Measurements from ENCODE around the gene PLEKHN1. TPM values are rescaled to one million over a fixed set of nuclear protein-coding genes. Genes with fewer than 3 reads are reported as not detected.

The PLEKHN1 gene, protein sequence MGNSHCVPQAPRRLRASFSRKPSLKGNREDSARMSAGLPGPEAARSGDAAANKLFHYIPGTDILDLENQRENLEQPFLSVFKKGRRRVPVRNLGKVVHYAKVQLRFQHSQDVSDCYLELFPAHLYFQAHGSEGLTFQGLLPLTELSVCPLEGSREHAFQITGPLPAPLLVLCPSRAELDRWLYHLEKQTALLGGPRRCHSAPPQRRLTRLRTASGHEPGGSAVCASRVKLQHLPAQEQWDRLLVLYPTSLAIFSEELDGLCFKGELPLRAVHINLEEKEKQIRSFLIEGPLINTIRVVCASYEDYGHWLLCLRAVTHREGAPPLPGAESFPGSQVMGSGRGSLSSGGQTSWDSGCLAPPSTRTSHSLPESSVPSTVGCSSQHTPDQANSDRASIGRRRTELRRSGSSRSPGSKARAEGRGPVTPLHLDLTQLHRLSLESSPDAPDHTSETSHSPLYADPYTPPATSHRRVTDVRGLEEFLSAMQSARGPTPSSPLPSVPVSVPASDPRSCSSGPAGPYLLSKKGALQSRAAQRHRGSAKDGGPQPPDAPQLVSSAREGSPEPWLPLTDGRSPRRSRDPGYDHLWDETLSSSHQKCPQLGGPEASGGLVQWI
- polyA plus RNA-seq (ENCODE audit: insufficient read length in 12 of 12), result 1 to 10 TPM in 3 of 12 donors, not detected in 9; 1.2 to 6.2 (median 1.4) TPM
- long read RNA-seq, donor 1, result 0 reads
- long read RNA-seq, donor 2, result 0 reads
- long read RNA-seq, donor 3, result 0 reads
- long read RNA-seq, donor 4, result 0 reads
- long read RNA-seq, donor 5, result 0 reads
- long read RNA-seq, donor 6, result 0 reads
- long read RNA-seq, donor 7, result 0 reads
- long read RNA-seq, donor 8, result 0 reads
- long read RNA-seq, donor 9, result 0 reads
- long read RNA-seq, donor 10, result 0 reads
- long read RNA-seq, donor 11, result 0 reads

DNA sequence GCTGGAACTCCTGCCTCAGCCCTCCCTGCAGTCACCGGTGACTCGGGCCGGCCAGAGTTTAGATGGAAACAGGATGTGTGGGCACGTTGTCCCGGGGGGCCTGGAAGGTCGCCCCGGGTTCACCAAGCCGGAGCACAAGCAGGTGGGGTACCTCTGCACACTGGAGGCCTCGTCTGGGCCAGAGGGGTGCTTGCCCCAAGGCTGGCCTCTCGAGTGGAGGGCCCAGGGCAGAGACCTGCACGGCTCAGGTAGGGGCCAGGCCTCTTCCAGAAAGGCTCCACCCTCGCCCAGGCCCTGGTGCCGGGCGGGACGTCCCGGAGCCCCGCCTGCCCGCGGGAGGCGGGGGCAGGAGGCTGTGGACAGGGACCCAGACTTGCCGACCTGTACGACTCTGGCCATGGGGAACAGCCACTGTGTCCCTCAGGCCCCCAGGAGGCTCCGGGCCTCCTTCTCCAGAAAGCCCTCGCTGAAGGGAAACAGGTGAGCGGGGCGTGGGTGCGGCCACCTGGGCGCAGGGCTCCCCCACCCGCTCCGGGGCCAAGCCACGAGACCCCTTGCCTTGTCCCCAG, at the start of gene PLEKHN1:
Gene PLEKHN1, plus strand, starts transcription at position 348 of the 569 bp plus-strand sequence. Its CDS starts 50 bp downstream, at position 398.
- DNase-seq, result no peak

DNA sequence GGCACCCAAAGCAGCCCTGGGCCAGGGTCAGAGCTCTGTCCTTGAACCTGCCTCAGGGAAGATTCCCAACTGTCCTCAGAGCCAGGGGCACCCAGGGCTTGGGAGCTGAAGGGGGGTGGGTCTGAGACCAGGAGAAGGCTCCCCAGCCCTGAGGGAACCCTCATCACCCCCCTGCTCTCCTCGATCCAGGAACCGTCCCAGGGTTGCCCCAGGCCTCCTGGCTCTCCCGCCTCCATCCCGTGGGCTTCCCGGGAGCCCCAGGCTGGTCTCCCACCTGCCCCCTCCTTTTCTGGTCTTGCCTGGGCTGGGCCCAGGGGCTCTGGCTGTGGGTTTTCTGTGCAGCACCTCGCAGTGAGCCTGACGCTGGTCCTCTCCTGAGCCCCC, 49.2 kb upstream of the PLEKHN1 start:
- DNase-seq, result no peak

DNA sequence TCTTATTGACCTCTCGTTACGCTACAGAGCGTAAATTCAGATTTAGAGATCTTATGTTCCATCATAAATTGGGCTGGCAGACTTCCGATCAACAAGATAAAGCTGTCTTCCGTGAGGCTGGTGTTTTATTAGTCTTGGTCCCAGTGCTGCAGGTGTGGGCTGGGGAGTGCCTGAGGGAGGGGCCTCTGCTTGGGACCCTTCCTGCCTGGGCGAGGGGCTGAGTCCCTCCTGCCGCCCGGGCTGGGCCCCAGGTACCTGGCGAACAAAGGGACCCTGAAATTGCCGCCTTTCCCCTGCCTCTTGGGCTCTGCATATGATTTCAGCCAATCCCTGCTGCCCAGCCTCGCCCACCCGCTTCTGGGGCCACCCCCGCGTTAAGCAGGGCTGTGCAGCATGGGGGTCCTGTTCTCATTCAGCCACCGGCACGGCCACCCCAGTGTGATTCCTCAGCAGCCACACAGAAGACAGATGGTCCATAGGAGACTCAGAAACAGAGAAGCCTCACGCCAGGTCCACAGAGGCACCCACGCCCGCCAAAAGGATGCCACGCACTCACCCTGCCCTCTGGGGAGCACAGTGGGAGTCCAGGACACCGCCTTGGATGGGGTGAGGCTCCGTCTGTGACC, 48.7 kb upstream of the PLEKHN1 start:
- no peak for DNase-seq

DNA sequence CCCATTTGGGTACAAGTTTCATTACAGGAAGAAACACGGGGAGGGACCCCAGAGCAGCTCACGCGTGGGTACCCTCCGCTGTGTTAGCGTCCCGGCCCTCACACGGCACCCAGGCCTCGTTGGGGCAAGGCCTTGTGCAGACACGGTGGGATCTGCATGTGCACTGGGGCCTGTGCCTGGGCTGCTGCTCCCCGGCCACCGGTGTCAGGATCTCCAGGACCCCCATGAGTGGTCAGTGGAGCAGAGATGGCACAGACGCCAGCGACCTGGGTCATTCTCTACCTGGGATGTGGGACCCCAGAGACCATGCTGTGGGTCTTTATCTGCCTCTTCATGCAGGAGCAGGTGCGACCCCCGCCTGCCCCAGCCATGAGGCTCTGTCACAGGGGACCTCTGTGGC, 47.9 kb upstream of the PLEKHN1 start:
- DNase-seq, result no peak

DNA sequence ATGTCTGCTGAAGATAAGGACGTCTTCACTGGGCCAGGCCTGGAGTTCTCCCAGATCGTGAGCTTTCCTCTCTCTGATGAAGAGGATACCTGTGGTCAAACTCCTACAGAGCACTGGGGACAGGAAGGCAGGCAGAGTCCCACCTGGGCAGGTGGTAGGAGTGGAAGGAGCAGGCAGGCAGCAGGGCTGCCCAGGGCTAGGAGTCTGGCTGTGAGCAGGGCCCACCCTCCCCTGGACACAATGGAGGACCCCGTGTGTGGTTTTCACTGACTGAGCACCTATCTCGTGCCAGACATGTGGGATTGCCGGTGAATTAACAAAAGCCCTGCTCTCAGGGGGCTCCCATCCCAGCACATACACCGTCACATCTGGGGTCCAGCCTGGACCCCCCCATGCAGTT, 47.4 kb upstream of the PLEKHN1 start:
- no peak for DNase-seq

DNA sequence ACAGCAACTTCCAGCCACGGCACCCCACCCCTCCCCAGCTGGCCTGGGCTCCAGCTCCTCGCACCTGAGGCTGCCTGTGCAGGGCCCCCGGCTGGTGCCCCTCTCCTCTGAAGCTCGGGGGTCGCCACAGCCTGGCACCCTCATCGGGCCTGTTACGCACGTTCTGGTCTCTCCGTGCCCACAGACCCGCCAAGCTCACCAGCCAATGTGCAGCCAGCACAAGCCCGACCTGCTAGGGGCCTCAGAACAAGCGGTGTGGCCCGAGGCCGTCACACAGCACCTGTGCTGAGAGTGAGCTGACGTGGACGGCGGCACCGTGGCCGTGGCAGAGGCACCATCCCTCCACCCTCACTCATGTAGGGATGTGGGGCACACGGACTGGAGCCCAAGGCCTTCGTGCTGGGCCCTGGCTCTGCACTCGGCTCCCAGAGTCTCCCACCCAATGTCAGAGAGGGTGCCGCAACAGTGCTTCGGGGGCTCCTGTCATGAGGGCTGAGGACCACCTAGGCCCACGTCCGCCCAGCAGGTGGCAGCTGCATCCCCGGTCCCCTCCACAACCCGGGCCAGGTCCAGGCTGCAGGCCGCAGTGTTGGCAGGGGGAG, 46.9 kb upstream of the PLEKHN1 start:
- no peak for DNase-seq

DNA sequence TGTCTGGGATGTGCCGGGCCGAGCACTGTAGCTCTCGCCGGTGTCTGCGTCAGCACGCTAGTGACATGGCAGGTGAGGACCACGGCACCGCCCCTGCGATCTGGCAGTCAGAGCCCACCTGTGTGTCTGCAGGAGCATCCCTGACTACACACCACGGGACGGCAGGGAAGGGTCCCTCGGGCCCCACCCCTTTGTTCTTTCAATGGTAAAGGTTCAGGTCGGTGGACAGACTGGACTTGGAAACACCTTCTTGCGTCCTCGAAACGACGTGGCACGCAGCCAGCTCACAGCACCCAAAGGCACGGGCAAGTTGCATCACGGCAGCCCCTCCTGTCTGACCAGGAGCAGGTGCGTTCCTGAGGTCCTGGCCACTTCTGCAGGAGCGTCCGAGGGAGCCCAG, 46.3 kb upstream of the PLEKHN1 start:
- DNase-seq, result no peak

DNA sequence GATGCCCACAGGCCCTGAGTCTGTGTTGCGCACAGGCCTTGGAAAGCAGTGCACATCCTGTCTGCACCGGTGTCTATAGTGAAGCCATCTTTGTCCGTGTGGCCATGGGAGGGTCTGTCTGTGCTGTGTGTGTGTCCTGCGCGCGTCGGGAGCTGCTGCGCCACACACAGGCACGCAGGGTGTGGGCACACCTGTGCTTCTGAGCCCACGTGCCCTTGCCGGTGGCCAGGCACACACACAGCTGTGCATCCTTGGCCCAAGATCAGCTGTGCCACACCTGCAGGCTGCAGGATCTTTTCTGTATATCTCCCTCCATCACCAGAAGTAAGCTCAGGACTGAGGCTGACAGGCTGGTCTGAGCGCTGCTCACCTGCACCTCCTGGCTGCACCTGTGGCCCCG, 45.8 kb upstream of the PLEKHN1 start:
- no peak for DNase-seq

DNA sequence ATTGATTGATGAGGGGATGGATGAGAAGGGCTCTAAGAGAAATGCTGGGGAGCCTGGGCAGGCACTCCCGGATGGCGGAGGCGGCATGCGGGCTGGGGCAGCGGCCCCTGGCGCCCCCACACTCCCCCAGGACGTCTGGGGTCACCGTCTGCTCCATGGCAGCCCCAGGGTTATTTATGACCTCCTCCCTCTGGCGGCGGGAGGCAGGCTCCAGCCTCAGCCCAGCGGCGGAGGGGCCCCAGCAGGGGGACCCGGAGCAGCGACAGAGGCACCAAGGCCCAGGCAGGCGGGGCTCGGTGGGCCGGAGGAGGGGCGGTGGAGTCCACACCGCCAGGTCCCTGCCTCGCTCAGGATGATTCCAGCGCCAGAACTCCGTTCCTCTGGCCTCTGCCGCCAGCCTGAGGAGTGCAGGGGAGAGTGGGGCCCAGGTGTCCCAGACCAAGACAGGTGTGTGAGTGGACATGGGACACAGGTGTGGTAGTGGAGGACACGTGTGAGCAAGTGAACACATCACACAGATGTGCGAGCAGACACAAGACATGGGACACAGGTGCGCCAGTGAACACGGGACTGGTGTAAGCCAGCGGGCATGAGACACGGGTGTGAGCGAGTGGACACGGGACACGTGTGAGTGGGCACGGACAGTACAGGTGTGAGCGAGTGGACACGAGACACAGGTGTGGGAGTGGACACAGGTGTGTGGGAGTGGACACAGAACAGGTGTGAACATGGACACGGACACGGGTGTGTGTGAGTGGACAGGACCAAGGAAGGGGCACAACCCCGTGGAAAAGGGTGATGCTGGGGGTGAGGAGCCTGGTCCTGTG, 45.1 kb upstream of the PLEKHN1 start:
- peak; percentile 78 for DNase-seq

DNA sequence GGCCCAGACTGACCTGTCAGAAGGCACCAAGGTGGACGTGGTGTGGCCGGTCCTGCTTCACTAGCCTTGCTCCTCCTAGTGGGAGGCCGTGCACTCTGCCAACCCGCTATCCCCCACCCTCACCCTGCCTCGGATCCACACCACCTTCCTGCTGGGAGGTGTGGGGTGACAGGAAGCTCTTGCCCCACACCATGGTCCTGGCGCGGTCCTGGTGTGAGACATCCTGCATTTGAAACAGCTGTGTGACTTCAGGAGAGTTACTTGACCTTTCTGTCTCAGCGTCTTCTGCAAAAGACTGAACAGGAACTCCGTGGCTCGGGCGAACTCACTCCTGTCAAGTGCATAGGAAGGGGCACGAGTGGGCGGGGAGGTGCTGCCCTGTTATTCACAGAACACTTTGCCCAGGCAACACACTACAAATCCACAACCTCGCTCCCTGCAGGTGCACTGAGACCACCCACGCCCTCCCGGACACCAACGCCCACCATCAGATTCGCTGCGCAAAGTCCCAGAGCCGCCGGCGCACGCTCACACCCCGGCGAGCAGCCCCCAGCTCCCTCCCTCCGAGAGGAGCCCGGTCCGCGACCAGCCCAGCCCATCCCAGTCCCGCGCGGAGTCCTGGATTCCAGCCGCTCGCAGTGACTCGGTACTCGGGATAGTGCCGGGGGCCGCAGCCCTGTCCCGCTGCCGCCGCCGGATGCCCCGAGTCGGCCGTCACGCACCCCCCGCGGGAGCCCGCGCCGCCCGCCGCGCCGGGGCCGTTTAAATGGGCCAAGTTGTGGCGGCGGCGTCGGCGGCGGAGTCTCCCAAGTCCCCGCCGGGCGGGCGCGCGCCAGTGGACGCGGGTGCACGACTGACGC, 42.9 kb upstream of the PLEKHN1 start, which contains the start of gene SAMD11:
Gene SAMD11, plus strand, starts transcription at position 793 of the 860 bp plus-strand sequence. CDS start 509 bp downstream, outside the sequence.
- DNase-seq, result peak; percentile 72

DNA sequence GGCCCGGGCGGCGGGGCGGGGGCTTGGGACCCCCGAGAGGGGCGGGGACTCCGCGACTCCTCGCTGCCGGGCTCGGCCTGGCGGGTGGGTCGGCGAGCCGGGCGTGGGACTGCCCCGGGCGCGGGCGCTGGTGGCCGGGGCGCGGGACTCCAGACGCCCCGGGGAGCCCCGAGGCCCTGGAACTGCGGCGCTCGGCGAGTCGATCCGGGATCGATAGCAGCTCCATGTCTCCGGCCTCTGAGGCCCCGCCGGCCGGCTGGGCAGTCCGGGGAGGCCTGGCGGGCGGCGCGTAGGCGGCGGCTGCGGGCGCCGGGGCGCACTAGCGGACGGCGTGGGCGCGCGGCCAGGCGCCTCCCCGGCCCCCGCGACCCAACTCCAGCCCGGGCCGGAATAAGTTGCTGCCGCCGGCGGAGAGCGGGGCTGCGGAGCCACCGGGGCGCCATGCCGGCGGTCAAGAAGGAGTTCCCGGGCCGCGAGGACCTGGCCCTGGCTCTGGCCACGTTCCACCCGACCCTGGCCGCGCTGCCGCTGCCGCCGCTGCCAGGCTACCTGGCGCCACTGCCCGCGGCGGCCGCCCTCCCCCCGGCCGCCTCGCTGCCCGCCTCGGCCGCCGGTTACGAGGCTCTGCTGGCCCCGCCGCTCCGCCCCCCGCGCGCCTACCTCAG, 42.2 kb upstream of the PLEKHN1 start:
- DNase-seq, result no peak

DNA sequence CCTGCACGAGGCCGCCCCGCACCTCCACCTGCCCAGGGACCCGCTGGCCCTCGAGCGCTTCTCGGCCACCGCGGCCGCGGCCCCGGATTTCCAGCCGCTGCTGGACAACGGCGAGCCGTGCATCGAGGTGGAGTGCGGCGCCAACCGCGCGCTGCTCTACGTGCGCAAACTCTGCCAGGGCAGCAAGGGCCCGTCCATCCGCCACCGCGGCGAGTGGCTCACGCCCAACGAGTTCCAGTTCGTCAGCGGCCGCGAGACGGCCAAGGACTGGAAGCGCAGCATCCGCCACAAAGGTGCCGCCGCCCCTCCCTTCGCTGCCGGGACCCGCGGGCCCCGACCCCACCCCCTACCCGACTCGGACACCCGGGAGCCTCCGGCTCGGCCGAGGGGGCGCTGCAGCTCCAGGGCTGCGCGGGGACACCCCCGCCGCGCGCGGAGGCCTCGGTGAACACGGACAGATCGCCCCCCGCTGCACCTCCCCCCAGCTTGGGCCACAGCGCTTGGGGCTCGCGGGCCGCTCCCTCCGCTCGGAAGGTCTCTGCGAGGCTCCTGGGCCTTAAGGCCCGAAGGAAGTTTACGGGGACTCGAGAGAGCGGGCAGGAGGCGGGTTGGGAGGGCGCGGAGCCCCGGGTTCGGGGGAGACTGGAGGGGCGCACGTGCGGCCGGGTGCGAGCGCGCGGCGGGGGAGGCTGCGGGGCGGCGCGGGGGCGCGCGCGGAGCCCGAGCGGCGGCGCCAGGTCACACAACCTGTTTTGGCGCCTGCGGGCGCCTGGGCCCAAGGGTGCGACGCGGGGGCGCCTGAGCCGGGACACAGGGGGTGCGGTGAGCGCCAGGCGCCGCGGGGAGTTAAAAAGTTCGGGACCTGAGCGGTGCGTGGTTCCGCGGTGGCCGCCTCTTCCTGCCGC, 41.4 kb upstream of the PLEKHN1 start:
- DNase-seq, result no peak

DNA sequence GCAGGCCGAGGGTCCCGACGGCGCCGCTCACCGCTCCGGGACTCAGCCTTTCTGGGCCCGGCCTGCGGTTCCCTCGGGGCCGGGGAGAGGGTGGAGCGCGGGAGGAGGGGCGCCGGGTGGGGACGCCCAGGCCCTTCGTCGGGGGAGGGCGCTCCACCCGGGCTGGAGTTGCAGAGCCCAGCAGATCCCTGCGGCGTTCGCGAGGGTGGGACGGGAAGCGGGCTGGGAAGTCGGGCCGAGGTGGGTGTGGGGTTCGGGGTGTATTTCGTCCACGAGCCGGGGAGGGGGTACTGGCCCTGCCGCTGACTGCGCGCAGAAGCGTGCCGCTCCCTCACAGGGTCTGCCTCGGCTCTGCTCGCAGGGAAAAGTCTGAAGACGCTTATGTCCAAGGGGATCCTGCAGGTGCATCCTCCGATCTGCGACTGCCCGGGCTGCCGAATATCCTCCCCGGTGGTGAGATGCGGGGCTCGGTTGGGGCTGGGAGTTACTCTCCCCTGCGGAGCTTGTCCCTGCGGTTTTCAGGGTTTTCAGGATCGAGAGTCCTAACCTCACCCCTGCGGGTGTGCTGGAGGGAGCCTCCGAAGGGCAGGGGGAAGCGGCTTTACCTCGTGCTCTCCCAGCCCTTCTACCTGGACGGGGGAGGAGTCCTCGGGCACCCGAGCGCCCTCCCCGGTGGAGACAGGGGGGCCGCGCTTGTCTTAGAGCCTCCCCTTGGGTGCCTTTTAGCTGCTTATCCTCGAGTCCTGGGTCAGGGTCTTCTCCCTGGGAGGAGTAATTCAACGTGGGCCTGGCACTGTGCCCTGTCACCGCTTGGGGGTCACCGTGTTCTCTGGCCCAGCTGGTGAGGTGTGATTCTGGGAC, 40.5 kb upstream of the PLEKHN1 start:
- DNase-seq, result no peak

DNA sequence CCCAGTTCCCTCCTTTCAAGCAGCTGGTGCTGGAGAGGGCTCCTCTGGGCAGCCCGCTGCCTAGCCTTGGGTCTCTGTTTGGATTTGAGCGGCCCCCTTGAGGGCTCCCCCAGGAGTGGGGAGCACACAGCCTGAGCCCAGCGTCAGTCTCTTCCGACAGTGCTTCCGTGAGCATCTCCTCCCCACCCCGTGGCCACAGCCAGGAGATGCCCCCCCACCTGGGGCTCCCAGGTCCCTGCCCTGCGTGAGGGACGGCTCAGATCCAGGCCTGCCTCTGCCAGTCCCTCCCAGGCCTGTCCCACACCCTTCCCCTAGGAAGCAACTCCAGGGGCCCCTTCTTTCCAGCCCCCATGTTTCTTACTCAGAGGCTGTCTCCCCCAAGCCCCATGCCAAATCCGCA, 39.0 kb upstream of the PLEKHN1 start:
- no peak for DNase-seq

DNA sequence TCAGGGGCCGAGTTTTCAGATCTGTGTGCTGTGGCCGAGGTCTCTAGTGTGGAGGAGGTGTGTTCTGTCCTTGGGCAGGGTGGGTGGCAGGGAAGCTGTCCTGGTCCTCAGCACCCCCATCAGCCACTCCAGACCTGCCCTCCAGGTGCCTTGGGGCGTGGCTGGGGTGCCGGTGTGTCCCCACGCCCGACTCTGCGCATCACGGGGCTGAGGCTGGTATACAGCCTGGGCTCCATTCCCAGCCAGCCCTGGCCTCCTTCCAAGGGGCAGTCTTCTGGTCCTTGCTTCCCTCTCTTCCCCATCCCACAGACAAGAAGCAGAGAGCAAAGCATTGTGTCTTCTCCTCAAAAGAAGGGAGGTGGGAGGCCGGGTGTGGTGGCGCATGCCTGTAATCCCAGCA, 38.5 kb upstream of the PLEKHN1 start:
- DNase-seq, result no peak

DNA sequence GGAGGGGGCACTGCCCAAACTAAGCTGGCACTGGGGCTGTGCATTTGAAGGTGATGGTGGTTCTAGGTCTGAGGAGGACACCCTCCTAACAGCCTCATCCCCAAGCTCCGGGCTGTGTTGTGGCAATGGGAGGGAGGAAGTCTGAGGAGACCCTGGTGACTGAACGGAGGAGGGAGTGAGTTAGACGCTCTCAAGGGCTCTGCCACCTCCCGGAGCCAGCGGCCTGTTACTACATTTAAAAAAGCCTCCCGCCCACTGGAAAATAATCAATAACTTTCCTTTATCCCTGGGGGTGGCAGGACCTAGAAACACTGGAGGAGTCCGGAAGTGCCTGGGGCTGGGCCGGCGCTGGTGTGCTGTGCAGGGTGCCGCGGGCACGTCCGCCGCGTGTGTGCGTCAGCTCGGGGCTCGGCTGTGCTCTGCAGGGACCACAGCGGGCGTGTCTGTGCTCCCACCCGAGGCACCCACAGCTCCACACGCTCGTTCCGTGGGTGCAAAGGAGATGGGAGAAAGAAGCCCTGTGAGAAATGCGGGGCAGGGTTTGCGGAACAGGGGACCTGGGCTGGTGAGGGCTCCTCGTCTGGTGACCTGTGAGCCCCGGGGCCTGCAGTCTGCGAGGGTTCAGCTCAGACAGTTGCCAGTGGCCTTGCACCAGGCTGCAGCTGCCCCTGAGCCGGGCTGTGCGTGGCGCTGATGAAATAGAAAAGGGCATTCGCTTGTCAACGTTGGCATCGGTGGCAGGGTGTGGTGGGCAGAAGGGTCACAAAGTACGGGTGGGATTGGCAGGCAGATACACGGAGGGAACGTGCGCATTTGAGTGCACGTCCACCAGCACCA, 37.2 kb upstream of the PLEKHN1 start:
- no peak for DNase-seq
